Choroid plexus epithelial cell (primary cell): Measurements from ENCODE around the gene CFTR.
"Not testable (repeated sequence)": the region's sequence is repeated elsewhere in the genome, so short reads cannot be mapped to it uniquely, and the experiment has no call there.

Experiments used
- DNase-seq: peaks from one replicate; pipeline ENCODE4 v3.0.0-alpha.2; 2010; ENCODE audit warnings: low read depth
- H3K4me3 ChIP-seq: 2 replicates; pipeline ENCODE4 v1.5.1; 2011; ENCODE audit warnings: low read depth, mild to moderate bottlenecking, control low read depth, low read length, moderate library complexity
- CTCF ChIP-seq: conservative IDR thresholded peaks from 2 replicates; pipeline ENCODE4 v1.5.1; 2011; ENCODE audit warnings: low read depth, mild to moderate bottlenecking, control low read depth, inconsistent platforms, low read length, moderate library complexity

Gene CFTR

DNA sequence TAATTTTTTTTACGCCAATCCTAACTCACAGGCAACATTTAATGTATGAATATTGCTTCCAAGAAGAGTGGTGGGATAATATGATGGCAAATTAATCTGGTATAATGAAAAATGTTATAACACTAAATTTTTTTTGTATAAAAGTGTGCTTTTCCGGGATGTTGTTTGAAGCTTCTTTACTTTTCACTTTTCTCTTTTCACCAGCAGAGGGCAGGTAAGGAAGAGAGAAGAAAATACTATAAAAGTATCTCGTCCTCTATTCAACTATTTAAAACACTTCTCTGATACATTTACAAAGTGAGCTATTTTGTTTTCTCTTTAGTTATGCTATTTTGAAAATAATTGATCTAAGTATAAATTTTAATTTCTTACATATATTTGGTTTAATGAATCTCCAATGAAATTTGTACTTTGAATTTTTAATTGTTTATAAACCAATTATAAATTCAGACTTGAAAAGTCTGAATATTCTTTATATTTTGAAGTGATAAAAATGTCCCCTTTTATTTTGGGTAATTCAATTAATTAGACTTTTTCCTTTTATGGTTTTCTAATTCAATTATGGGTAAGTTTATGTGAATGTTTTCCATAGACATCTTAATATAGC is 20.7 kb upstream of the CFTR start:
- H3K4me3 ChIP-seq, result no peak overlapping the region
- DNase-seq, result peak; percentile 65
- TF ChIP-seq CTCF, result peak; percentile 62

DNA sequence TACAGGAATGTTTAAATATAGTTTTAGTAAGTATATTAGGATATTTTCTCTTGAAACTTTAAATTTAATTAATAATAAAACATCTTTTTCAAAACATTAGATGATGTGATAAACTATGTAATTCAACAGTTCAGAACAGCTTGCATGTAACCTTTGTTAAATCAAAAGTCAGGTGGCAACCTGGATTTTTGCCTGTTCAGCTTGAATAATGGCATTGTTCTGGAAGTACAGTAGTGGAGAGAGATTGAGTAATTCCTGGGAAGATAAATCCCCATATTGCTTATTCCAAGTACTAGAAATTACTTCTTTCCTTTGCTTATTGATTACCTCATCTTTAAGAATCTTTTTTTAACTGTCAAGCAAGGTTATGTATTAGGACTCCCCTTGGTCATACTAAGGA is 20.1 kb upstream of the CFTR start:
- TF ChIP-seq CTCF, result no peak
- H3K4me3 ChIP-seq, result no peak overlapping the region
- DNase-seq, result no peak

GRCh38 chr7:117460815-117461214 is 19.0 kb upstream of the CFTR start:
- DNase-seq, H3K4me3 ChIP-seq: not testable (repeated sequence)

DNA sequence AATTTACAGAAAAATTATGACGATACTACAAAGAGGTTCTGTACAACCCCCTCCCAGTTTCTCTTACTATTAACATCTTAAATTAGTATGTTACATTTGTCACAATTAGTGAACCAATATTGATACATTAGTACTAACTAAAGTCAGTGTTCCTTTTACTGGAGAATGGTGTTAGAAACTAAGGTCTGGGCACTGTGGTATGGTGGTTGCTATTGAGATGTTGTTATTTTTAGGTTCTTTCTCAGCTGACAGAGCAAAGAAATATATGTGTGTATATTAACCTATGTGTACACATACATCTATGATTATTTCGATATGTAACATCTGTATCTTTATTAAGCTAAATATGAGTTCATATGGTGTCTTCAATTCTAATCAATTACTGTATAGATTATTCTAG is 11.7 kb upstream of the CFTR start:
- no peak for DNase-seq
- no peak overlapping the region for H3K4me3 ChIP-seq
- no peak for TF ChIP-seq CTCF

DNA sequence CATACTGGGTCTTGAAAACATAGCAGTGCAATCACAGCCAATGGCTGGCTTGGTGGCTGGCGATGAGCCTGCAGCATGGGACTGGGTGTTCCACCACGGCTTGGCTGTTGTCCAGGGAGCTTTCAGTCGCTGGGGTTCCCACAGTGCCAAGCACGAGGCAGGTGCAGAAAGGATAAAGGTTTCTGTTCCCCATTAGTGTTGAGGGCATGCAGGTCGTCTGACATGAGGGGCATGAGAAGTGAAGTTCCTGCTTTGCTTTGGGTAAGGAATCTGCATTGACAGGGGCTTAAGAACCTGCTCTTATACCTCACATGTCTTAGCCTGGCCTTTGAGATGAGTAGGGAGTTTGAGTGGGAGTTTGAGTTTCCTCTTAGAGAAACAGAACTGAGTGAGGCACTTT is 9.0 kb upstream of the CFTR start:
- DNase-seq, result no peak
- H3K4me3 ChIP-seq, result no peak overlapping the region
- no peak for TF ChIP-seq CTCF

- no peak for DNase-seq
- no peak for TF ChIP-seq CTCF
- no peak overlapping the region for H3K4me3 ChIP-seq
Observed at GRCh38 chr7:117472335-117472734, 7.5 kb upstream of the CFTR start.

DNA sequence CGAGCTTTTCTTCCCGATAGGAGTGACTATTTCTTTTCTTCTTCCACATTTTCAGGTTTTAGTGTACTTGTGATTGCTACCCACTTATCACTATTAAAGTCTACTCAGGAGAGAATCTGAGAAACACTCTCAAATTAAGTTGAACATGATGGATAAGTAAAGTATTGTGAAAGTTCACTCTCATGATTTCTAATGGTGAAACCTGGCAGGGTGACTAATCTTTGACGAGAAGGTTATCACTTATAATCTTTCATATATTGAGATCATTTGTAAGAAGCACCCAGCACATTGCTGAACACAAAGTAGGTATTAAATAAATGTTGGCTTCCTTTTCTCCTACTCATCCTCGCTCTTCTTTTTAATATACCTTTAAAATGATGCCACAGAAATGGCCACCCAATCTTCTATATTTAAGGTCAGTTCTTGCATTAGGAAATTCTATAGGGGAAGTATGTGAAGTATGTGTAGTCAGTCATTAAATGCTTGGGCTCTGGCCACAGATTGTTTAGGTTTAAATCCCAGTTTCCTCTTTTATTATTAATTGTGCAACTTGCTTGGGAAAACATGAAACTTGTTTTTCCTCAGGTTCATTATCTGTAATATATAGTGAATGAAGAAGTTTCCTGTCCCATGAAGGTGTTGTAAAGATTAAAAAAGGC is 3.1 kb upstream of the CFTR start:
- no peak overlapping the region for H3K4me3 ChIP-seq
- TF ChIP-seq CTCF, result no peak
- no peak for DNase-seq
